NT2/D1 (cell line): Measurements from ENCODE around the gene RAB15.

Experiments used
- SUZ12 ChIP-seq: IDR thresholded peaks from 2 replicates; pipeline ENCODE4 v1.6.1; 2011; ENCODE audit not compliant: insufficient read length, insufficient read depth; ENCODE audit errors: extremely low read depth
- YY1 ChIP-seq: IDR thresholded peaks from 2 replicates; pipeline ENCODE4 v1.6.1; 2011; ENCODE audit not compliant: insufficient read length, insufficient read depth
- ZNF274 ChIP-seq: IDR thresholded peaks from 2 replicates; pipeline ENCODE4 v1.6.1; 2011; ENCODE audit warnings: mild to moderate bottlenecking, low read depth, low read length

GRCh38 chr14:64970776-64971477, 1.2 kb downstream of the RAB15 start:
- no peak for TF ChIP-seq ZNF274
- TF ChIP-seq YY1: no peak
- TF ChIP-seq SUZ12: no peak
